Measurements from ENCODE around the gene PIEZO2.
A peak's percentile ranks its signal among the peaks of the same experiment; 100 is the strongest.

PIEZO2 gene

DNA sequence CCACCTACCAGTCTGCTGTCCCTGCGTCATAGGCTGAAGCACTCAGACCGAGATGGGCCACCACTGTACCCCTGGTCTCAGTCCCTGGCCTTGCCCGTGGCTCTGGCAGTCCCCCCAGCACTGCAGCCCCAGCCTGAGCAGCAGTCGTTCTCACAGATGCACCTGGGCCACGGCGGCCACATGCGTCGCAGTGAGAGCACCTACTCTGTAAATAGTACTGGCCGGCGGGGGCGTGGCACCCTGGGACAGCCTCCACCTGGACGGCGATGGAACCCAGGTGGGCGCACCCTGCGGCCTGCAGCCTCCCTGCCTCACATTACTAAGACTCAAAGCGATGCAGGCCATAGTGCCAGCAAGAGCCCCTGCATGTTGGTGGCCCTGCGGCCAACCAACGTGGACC, 424.7 kb downstream of the PIEZO2 start:
- no peak overlapping the region for H2BK120ac ChIP-seq (ENCODE audit: low read depth, low read length)
- no peak overlapping the region for H3K4ac ChIP-seq (ENCODE audit: low read depth in 1 of 2, low read length in 2 of 2)
- no peak overlapping the region for H2AK5ac ChIP-seq (ENCODE audit: low read length, severe bottlenecking)
- no peak overlapping the region for H2BK5ac ChIP-seq (ENCODE audit: low read depth, low read length, poor library complexity, severe bottlenecking)
- no peak overlapping the region for H3K23ac ChIP-seq (ENCODE audit: low read length in 2 of 2)
- H3K79me1 ChIP-seq (replicated peaks; ENCODE audit: low read length, poor library complexity, severe bottlenecking), result no peaks in the 10 kb centered on the region
- H3K9me3 ChIP-seq (ENCODE audit: control insufficient read depth, low read length), result no peaks in the 10 kb centered on the region
- H2BK12ac ChIP-seq (ENCODE audit: low read length in 2 of 2), result no peak overlapping the region
- peak overlapping the region; percentile 19 for H4K8ac ChIP-seq (ENCODE audit: low read length)
- no peak overlapping the region for H3K27ac ChIP-seq (ENCODE audit: low read length, poor library complexity, severe bottlenecking)
- H3K9ac ChIP-seq (ENCODE audit: low read length), result no peak overlapping the region
- no peak overlapping the region for H3K4me2 ChIP-seq (ENCODE audit: low read length, poor library complexity, severe bottlenecking)
- H3K4me3 ChIP-seq (ENCODE audit: insufficient read depth in 1 of 2, low read depth in 1 of 2, low read length in 2 of 2), result no peak overlapping the region
- H2AFZ ChIP-seq (ENCODE audit: low read depth, low read length), result no peak overlapping the region
- 96% methylated on average over 18 of the region's 18 CpGs for WGBS
- no peak overlapping the region for H2BK15ac ChIP-seq (ENCODE audit: low read depth, poor library complexity, severe bottlenecking)
- no peaks in the 10 kb centered on the region for H3K27me3 ChIP-seq (ENCODE audit: control insufficient read depth in 1 of 2, insufficient read depth in 1 of 2, low read length in 2 of 2)
- H4K91ac ChIP-seq (ENCODE audit: low read length), result no peak overlapping the region
- peaks cover 2% of the 10 kb centered on the region for H3K4me1 ChIP-seq (ENCODE audit: control insufficient read depth, insufficient read depth, low read depth, low read length)
- no peak overlapping the region for H3K18ac ChIP-seq (ENCODE audit: low read depth in 1 of 2, low read length in 2 of 2)
- H3K36me3 ChIP-seq (ENCODE audit: control insufficient read depth in 1 of 2, insufficient read depth in 2 of 2, low read depth in 1 of 2, low read length in 2 of 2), result peaks cover 0 to 13% of the 10 kb centered on the region in 2 experiments
- peak overlapping the region in 1 of 2 experiments; percentile 26 for H3K14ac ChIP-seq (ENCODE audit: low read length in 2 of 2)
- DNase-seq, result no peak

DNA sequence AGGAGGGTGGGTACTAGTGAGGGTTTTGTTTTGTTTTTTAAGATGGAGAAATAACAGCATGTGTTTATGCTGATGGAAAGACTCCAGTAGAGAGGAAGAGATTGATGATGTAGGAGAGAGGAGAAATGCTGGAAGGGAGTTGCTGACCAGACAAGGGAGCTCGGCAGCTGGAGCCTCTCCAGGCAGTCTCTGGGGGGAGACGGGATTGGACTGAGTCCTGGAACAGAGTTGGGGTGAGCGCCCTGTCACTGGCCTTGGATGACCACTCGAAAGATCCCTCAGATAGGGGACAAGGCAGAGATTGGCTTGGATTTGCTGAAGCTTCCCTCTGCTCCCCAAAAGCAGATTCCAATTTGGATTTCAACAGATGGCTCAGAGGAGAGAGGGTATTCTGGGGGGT, 425.9 kb downstream of the PIEZO2 start:
- Histone ChIP-seq H3K9me3 (ENCODE audit: control insufficient read depth, low read length) (no peaks in the 10 kb centered on the region), H3K4me3 (ENCODE audit: insufficient read depth in 1 of 2, low read depth in 1 of 2, low read length in 2 of 2) (no peak overlapping the region), H2AFZ (ENCODE audit: low read depth, low read length) (no peak overlapping the region), H3K23ac (ENCODE audit: low read length in 2 of 2) (no peak overlapping the region), H2BK12ac (ENCODE audit: low read length in 2 of 2) (no peak overlapping the region), H2BK5ac (ENCODE audit: low read depth, low read length, poor library complexity, severe bottlenecking) (no peak overlapping the region), H3K27ac (ENCODE audit: low read length, poor library complexity, severe bottlenecking) (no peak overlapping the region), H3K79me1 (replicated peaks; ENCODE audit: low read length, poor library complexity, severe bottlenecking) (no peaks in the 10 kb centered on the region), H2AK5ac (ENCODE audit: low read length, severe bottlenecking) (no peak overlapping the region), H3K36me3 (ENCODE audit: control insufficient read depth in 1 of 2, insufficient read depth in 2 of 2, low read depth in 1 of 2, low read length in 2 of 2) (peaks cover 0 to 13% of the 10 kb centered on the region in 2 experiments), H3K14ac (ENCODE audit: low read length in 2 of 2) (no peak overlapping the region), H3K4me1 (ENCODE audit: control insufficient read depth, insufficient read depth, low read depth, low read length) (peaks cover 2% of the 10 kb centered on the region), H4K8ac (ENCODE audit: low read length) (no peak overlapping the region), H2BK15ac (ENCODE audit: low read depth, poor library complexity, severe bottlenecking) (no peak overlapping the region), H2BK120ac (ENCODE audit: low read depth, low read length) (no peak overlapping the region), H4K91ac (ENCODE audit: low read length) (no peak overlapping the region), H3K4ac (ENCODE audit: low read depth in 1 of 2, low read length in 2 of 2) (no peak overlapping the region), H3K18ac (ENCODE audit: low read depth in 1 of 2, low read length in 2 of 2) (no peak overlapping the region), H3K9ac (ENCODE audit: low read length) (no peak overlapping the region), H3K4me2 (ENCODE audit: low read length, poor library complexity, severe bottlenecking) (no peak overlapping the region), H3K27me3 (ENCODE audit: control insufficient read depth in 1 of 2, insufficient read depth in 1 of 2, low read length in 2 of 2) (no peaks in the 10 kb centered on the region)
- DNase-seq, result no peak
- 95% methylated on average over 4 of the region's 4 CpGs for WGBS

DNA sequence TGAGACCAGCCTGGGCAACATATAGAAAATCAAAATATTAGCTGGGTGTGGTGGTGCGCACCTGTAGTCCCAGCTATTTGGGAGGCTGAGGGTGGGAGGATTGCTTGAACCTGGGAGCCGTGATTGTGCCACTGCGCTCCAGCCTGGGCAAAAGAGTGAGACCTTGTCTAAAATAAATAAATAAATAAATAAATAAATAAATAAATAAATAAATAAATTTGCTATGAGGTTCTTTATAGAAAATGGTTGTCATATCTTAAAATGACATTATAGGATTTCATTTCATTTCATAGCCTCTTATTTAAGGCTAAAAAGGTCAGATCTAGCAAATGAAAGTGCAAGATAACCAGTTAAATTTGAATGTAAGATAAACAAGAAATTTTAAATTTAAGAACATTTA, 430.6 kb downstream of the PIEZO2 start:
- no peak overlapping the region for H2BK120ac ChIP-seq (ENCODE audit: low read depth, low read length)
- no peak overlapping the region for H2BK15ac ChIP-seq (ENCODE audit: low read depth, poor library complexity, severe bottlenecking)
- no peak overlapping the region for H2AFZ ChIP-seq (ENCODE audit: low read depth, low read length)
- no peak overlapping the region for H3K4ac ChIP-seq (ENCODE audit: low read depth in 1 of 2, low read length in 2 of 2)
- no peaks in the 10 kb centered on the region for H3K36me3 ChIP-seq (ENCODE audit: control insufficient read depth in 1 of 2, insufficient read depth in 2 of 2, low read depth in 1 of 2, low read length in 2 of 2)
- no peaks in the 10 kb centered on the region for H3K4me1 ChIP-seq (ENCODE audit: control insufficient read depth, insufficient read depth, low read depth, low read length)
- no peak overlapping the region for H2AK5ac ChIP-seq (ENCODE audit: low read length, severe bottlenecking)
- H3K14ac ChIP-seq (ENCODE audit: low read length in 2 of 2), result no peak overlapping the region
- no peak overlapping the region for H4K91ac ChIP-seq (ENCODE audit: low read length)
- no peak overlapping the region for H3K27ac ChIP-seq (ENCODE audit: low read length, poor library complexity, severe bottlenecking)
- no peak overlapping the region for H2BK12ac ChIP-seq (ENCODE audit: low read length in 2 of 2)
- no peak overlapping the region for H4K8ac ChIP-seq (ENCODE audit: low read length)
- no peak overlapping the region for H2BK5ac ChIP-seq (ENCODE audit: low read depth, low read length, poor library complexity, severe bottlenecking)
- H3K9ac ChIP-seq (ENCODE audit: low read length), result no peak overlapping the region
- H3K79me1 ChIP-seq (replicated peaks; ENCODE audit: low read length, poor library complexity, severe bottlenecking), result no peaks in the 10 kb centered on the region
- no peak overlapping the region for H3K18ac ChIP-seq (ENCODE audit: low read depth in 1 of 2, low read length in 2 of 2)
- no peaks in the 10 kb centered on the region for H3K27me3 ChIP-seq (ENCODE audit: control insufficient read depth in 1 of 2, insufficient read depth in 1 of 2, low read length in 2 of 2)
- no peak for DNase-seq
- WGBS, result 100% methylated on average over 1 of the region's 3 CpGs
- H3K4me2 ChIP-seq (ENCODE audit: low read length, poor library complexity, severe bottlenecking), result no peak overlapping the region
- no peak overlapping the region for H3K23ac ChIP-seq (ENCODE audit: low read length in 2 of 2)
- H3K9me3 ChIP-seq (ENCODE audit: control insufficient read depth, low read length), result no peaks in the 10 kb centered on the region
- H3K4me3 ChIP-seq (ENCODE audit: insufficient read depth in 1 of 2, low read depth in 1 of 2, low read length in 2 of 2), result no peak overlapping the region

DNA sequence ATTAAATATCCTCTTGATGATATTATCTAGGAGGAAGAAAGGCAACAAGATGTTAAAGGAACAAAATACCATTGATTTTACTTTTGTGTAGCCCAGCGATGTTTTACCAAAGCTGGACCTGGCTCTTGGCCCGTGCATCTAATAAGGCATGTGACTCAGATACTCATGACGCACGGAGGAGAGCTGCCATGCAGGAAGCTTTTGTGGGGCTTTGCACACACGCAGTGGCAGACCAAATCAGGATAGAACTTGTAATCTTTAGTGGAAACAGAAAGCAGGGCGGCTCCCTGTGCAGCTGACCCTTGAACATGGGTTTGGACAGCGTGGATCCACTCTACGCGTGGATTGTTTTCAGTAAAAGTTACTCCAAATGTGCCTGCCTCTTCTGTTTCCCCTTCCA, 433.6 kb downstream of the PIEZO2 start:
- WGBS, result 98% methylated on average over 9 of the region's 9 CpGs
- H3K4ac ChIP-seq (ENCODE audit: low read depth in 1 of 2, low read length in 2 of 2), result no peak overlapping the region
- no peaks in the 10 kb centered on the region for H3K36me3 ChIP-seq (ENCODE audit: control insufficient read depth in 1 of 2, insufficient read depth in 2 of 2, low read depth in 1 of 2, low read length in 2 of 2)

More for the DNA sequence above, 433.6 kb downstream of the PIEZO2 start:
- H3K4me2 ChIP-seq (ENCODE audit: low read length, poor library complexity, severe bottlenecking), result no peak overlapping the region
- no peak overlapping the region for H2BK120ac ChIP-seq (ENCODE audit: low read depth, low read length)
- no peak overlapping the region for H4K91ac ChIP-seq (ENCODE audit: low read length)
- no peak overlapping the region for H3K23ac ChIP-seq (ENCODE audit: low read length in 2 of 2)
- no peaks in the 10 kb centered on the region for H3K9me3 ChIP-seq (ENCODE audit: control insufficient read depth, low read length)
- no peak overlapping the region for H2BK12ac ChIP-seq (ENCODE audit: low read length in 2 of 2)
- H2BK5ac ChIP-seq (ENCODE audit: low read depth, low read length, poor library complexity, severe bottlenecking), result no peak overlapping the region
- H2AFZ ChIP-seq (ENCODE audit: low read depth, low read length), result no peak overlapping the region
- no peak overlapping the region for H2AK5ac ChIP-seq (ENCODE audit: low read length, severe bottlenecking)
- no peak overlapping the region for H3K18ac ChIP-seq (ENCODE audit: low read depth in 1 of 2, low read length in 2 of 2)
- DNase-seq, result no peak
- no peak overlapping the region for H2BK15ac ChIP-seq (ENCODE audit: low read depth, poor library complexity, severe bottlenecking)
- H3K4me3 ChIP-seq (ENCODE audit: insufficient read depth in 1 of 2, low read depth in 1 of 2, low read length in 2 of 2), result peak overlapping the region in 1 of 2 experiments; percentile 45
- H3K4me1 ChIP-seq (ENCODE audit: control insufficient read depth, insufficient read depth, low read depth, low read length), result no peaks in the 10 kb centered on the region
- no peaks in the 10 kb centered on the region for H3K79me1 ChIP-seq (replicated peaks; ENCODE audit: low read length, poor library complexity, severe bottlenecking)
- H3K27me3 ChIP-seq (ENCODE audit: control insufficient read depth in 1 of 2, insufficient read depth in 1 of 2, low read length in 2 of 2), result no peaks in the 10 kb centered on the region
- peak overlapping the region; percentile 80 for H3K9ac ChIP-seq (ENCODE audit: low read length)
- no peak overlapping the region for H3K14ac ChIP-seq (ENCODE audit: low read length in 2 of 2)
- H4K8ac ChIP-seq (ENCODE audit: low read length), result no peak overlapping the region
- H3K27ac ChIP-seq (ENCODE audit: low read length, poor library complexity, severe bottlenecking), result no peak overlapping the region

Measured in mesenchymal stem cell (in vitro differentiated cells and primary cell).